WTC11 (cell line): ENCODE data around the gene OR13C2.
"Not testable (repeated sequence)": the region's sequence is repeated elsewhere in the genome, so short reads cannot be mapped to it uniquely, and the experiment has no call there.

Experiments used
- CREB1 ChIP-seq: sonication (generic); formaldehyde crosslinking; IDR thresholded peaks from 2 replicates; pipeline ENCODE4 v1.8.0; 2023; ENCODE audit warnings: mild to moderate bottlenecking, missing genetic modification reagents
- CREM ChIP-seq: sonication (generic); formaldehyde crosslinking; IDR thresholded peaks from 2 replicates; pipeline ENCODE4 v1.8.1; 2022; ENCODE audit warnings: mild to moderate bottlenecking, missing genetic modification reagents, moderate library complexity
- CTCF ChIP-seq: fragments of 200-600 bp; IDR thresholded peaks from 2 replicates; pipeline ENCODE4 v1.8.0; 2022; ENCODE audit warnings: antibody characterized with exemption
- MAX ChIP-seq: sonication (generic); formaldehyde crosslinking; IDR thresholded peaks from 2 replicates; pipeline ENCODE4 v1.8.0; 2022; ENCODE audit warnings: mild to moderate bottlenecking, missing genetic modification reagents
- MLX ChIP-seq: sonication (generic); formaldehyde crosslinking; IDR thresholded peaks from 2 replicates; pipeline ENCODE4 v1.8.1; 2023; ENCODE audit warnings: mild to moderate bottlenecking, missing genetic modification reagents, moderate library complexity
- NFE2L1 ChIP-seq: sonication (generic); formaldehyde crosslinking; IDR thresholded peaks from 2 replicates; pipeline ENCODE4 v1.8.1; 2023; ENCODE audit warnings: missing genetic modification reagents
- NR3C1 ChIP-seq: sonication (generic); formaldehyde crosslinking; conservative IDR thresholded peaks from 2 replicates; pipeline ENCODE4 v1.8.1; 2023; ENCODE audit warnings: low read depth, mild to moderate bottlenecking, missing genetic modification reagents
- RORB ChIP-seq: fragments of 250-450 bp; sonication (Bioruptor Pico); IDR thresholded peaks from 2 replicates; pipeline ENCODE4 v1.9.0; 2021; ENCODE audit warnings: mild to moderate bottlenecking

- not testable (repeated sequence) for TF ChIP-seq CREB1 (CRISPR knock-in tag); CTCF; CREM (CRISPR knock-in tag); NR3C1; MAX (CRISPR knock-in tag); NFE2L1 (CRISPR knock-in tag); RORB (CRISPR knock-in tag); MLX (CRISPR knock-in tag)
Observed at GRCh38 chr9:104599313-104599712, 6.1 kb downstream of the OR13C2 start, which contains the start of gene OR13C5.
